Kidney tubule cell (primary cell): ENCODE results near the gene POLR3F.
A peak's percentile ranks its signal among the peaks of the same experiment; 100 is the strongest.
"Not testable (repeated sequence)": the region's sequence is repeated elsewhere in the genome, so short reads cannot be mapped to it uniquely, and the experiment has no call there.

Source experiments
- DNase-seq: peaks from one replicate; pipeline ENCODE4 v3.0.0-alpha.2; 2018; ENCODE audit warnings: low spot score

POLR3F gene

GRCh38 chr20:18466894-18467730, at the start of gene POLR3F, which contains the start of gene DZANK1:
Gene POLR3F, plus strand, starts transcription at chr20:18467390. Its CDS starts 117 bp downstream, at chr20:18467507.
Gene DZANK1, minus strand, starts transcription at chr20:18467030. Its CDS starts 1,672 bp downstream, at chr20:18465358.
- peak; percentile 96 for DNase-seq

DNA sequence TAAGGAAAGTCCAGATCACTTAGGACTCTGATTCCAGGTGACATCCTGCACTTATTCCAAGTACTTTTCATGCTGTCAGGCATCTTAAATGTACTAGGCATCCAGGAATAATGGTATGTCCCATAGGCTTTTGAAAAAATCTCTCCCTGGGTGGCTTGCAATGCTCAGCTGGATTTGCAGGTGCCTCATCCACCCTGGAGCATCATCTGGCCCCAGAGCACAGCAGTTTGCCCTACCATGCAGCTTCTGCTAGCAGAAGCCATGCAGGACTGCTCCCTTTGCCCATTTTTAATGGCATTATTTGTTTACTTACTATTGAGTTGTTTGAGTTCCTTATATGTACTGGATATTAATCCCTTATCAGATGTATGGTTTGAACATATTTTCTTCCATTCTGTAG, 45.6 kb upstream of the POLR3F start:
- no peak for DNase-seq

DNA sequence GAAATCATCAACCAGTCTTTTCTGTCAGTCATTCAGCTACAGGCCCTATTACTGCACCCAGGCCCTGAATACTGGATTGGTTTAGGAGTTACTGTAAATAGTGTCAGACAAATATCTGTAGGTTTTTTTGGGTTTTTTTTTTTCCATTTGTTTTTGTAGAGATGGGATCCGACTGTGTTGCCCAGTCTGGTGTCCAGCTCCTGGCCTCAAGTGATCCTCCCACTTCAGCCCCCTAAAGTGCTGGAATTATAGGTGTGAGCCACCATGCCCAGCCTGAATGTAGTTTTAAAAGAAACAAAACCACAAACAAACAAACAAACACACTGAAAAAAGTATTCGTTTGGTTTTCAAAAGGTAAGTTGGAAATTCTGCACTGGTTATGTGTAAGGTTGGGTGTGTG, 40.0 kb upstream of the POLR3F start:
- DNase-seq = no peak

DNA sequence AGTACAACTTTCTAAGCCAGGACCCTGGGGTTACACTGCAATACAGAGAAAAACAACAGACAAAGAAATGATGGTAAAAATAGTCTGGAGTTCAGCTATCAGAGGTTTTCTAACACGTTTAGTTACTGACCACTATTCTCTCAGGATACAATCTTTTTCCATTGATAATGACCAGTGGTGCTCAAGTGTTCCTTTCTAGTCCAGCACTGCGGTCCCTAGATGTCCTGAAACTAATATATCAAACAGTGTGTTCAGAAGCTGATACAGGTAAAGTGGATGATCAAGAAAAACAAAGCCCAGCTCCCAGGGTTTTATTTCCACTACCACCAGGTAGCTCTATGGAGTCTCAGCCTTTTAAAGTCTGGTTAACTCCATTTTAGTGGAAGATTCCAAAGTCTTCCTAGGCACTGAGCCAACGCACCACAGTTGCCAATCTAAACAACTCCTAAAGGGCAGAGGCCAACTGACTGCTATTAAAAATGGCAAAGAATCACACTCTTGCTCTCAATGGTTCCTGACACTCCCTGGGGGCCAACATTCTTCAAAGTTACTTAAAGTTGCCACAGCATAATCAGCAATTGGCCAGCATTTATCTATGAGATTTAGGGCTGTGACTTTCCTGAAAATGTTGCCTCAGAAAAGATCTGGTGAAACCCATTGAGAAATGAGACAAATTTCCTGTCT, 38.6 kb upstream of the POLR3F start:
- DNase-seq = peak; percentile 8

DNA sequence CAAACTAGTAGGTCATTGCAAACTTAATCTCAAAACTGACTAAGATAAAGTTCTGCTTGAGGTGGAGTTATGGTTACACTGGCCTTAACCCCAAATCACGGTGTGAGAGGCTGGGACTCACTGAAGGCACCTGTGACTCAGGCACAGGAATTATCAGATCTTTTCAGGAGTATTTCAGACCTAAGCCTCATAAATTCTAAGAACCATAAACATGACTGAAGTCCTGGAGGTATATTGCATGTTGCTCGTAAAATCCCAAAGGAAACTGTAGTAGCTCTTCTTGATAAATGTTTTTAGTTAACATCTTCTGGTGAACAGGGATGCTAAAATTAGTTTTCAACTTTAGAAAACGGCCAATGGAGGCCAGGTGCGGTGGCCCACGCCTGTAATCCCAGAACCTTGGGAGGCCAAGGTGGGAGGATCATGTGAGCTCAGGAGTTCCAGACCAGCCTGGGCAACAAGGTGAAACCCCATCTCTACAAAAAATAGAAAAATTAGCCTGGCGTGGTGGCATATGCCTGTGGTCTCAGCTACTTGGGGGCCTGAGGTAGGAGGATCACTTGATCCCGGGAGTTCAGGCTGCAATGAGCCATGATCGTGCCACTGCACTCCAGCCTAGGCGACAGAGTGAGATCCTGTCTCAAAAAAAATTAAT, 36.9 kb upstream of the POLR3F start:
- no peak for DNase-seq

DNA sequence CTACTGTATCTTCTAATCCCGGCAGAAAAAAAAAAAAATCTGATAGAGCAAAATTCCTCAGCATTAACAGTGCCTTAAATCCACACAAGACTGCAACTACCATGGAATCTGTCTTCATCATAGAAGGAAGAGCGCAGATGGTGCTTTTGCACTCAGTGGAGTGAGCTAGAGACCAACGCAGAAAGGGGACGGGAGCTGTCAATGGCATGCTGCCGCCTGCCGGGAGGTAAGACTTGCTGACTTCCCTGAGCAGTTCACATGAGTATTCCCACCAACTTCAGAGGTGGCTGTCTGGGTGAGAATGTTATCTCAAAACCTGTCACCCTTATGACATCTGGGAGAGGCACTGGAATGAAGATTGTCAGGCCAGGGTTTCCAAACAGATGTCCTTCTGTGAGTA, 36.0 kb upstream of the POLR3F start:
- DNase-seq = peak; percentile 7

- DNase-seq = no peak
Measured at GRCh38 chr20:18436847-18437246, 30.3 kb upstream of the POLR3F start.

GRCh38 chr20:18440403-18440802, 26.8 kb upstream of the POLR3F start:
- DNase-seq = no peak

DNA sequence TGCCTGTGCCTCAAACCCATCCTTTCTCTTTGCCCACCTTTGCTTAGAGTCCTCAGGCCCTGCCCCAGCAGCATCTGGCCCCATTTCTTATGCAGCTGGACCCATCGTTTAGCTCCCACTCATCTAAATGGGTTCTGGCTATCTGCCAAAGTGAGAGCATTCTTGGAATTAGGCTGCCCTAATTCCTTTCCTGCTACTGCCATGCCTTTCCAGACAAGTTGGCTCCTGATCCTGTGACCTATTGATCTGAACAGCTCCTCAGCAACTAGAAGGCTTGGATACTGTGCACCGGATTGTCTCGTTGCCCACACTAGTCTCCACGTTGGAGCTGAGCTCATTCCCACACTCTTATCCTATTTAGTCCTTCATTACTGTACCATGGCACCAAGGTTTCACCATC, 23.3 kb upstream of the POLR3F start:
- DNase-seq = peak; percentile 20

GRCh38 chr20:18456600-18456999, 10.6 kb upstream of the POLR3F start:
- no peak for DNase-seq

- peak; percentile 83 for DNase-seq
Measured at GRCh38 chr20:18465536-18466200, 1.5 kb upstream of the POLR3F start.

- DNase-seq = peak; percentile 1
Measured at GRCh38 chr20:18466574-18466893, 656 bp upstream of the POLR3F start.

DNA sequence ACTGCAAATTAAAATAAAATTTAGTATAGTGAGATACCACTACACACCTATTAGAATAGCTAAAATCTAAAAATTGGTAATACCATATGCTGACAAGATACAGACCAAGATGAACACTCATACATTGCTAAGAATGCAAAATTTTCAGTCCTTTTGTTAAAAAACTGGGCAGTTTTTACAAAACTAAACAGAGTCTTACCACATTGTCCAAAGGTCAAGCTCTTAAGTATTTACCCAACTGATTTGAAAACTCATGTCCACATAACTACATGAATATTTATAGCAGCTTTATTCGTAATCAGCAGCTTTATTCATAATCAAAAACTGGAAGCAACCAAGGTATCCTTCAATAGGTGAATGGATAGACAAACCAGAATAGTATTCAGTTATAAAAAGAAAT, 10.0 kb downstream of the POLR3F start:
- DNase-seq = no peak

DNA sequence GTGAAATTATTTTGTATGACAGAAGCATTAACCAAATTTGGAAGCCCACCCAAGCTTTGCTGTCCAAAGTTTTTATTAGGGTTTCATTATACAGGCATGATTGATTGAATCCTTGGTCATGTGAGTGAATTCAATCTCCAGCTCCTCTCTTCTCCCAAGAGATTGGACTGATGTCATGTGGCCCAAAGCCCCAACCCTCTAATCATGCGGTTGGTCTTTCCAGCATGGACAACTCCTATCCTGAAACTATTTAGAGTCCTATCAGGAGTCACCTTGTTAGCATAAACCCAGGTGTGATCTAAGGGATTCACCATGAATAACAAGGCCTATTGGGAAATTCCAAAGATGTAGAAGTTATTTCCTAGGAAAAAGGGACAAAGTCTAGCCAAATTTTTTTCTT, 10.6 kb downstream of the POLR3F start:
- no peak for DNase-seq

DNA sequence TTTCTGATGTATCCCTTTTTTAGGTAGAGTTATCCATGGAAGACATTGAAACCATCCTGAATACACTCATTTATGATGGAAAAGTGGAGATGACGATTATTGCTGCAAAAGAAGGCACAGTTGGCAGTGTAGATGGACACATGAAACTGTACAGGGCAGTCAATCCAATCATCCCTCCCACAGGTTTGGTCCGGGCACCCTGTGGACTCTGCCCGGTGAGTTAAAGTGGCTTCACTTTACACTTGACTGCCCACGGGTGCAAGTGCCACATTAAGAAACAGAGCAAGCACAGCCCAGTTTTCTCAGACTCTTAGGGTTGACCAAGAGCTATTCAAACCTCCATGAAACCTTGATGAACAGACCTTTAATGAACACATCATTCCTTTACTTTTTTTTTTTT, 14.4 kb downstream of the POLR3F start:
- no peak for DNase-seq

DNA sequence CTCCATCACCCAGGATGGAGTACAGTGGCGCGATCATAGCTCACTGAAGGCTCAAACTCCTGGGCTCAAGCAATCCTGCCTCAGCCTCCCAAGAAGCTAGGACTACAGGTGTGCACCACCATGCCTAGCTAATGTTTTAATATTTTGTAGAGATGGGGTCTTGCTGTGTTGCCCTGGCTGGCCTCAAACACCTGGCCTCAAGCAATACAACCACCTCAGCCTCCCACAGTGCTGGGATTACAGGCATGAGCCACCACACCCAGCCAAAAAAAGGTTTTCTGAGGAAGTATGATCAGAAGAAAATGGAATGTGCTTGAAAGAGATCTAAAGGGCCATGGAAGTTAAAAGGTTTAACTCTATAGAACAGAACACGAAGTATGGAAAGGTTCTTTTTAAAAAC, 21.1 kb downstream of the POLR3F start:
- no peak for DNase-seq

DNA sequence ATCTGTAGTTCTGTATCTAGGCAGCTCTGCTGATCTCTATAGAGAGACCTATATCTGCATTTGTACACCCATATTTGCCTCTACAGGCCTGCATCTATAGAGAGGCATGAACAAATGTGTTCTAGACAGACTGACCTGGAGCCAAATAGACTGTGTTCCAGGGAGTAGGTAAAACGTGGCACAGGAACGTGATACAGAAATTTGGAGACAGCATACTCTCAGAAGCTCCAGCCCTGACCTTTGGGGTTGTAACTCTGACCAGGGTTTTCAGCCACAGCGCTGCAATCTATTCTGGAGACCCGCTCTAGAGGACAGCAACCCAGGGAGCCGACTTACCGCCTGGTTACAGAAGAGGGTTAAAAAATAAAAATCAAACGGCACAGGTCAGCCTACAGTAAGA, 28.9 kb downstream of the POLR3F start:
- DNase-seq = peak; percentile 1

DNA sequence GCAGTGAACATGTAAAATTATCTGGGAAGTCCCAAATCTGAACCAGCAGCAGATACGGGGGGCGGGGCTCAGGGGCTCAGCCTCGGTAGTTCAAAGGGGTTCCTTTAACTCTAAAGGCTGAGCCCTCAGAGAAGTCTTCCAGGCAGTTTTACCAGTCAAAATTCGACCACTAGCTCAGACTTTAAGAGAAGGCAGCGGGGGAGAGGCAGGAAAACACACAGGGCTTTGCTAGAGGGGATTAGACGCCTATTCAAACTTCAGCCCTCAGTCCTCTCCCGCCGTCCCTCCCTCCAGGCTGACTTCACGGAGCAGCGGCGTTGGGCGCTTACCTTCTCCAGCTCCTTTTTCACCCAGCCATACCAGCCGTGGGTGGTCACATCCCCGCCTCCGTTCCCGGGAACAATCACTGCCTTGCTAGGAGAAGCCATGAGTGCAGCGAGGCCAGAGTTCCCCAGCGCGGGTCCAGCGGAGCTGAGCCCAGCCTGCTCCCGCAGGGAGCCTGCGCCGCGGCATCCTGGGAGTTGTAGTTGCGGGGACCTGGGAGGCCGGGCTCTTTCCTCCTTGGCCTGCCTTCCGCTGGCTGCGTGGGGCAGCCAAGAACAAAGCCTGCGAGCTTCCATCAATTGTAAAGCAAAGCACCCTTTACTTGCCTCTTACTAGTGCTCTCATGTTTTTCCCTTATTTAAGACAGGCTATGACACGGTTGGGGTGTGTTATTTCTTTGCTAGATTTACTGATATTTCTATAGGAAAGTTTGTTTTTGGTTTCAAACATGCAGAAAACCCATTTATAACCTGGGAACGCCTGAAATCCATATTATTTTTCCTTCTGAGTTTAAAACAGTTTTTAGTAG, 29.8 kb downstream of the POLR3F start, which contains the start of gene RBBP9:
TSS of gene RBBP9 (minus strand) at position 486 of the 853 bp plus-strand sequence. CDS start at position 428, 58 bp downstream.
- peak; percentile 86 for DNase-seq

GRCh38 chr20:18497603-18498002, 30.4 kb downstream of the POLR3F start:
- no peak for DNase-seq

DNA sequence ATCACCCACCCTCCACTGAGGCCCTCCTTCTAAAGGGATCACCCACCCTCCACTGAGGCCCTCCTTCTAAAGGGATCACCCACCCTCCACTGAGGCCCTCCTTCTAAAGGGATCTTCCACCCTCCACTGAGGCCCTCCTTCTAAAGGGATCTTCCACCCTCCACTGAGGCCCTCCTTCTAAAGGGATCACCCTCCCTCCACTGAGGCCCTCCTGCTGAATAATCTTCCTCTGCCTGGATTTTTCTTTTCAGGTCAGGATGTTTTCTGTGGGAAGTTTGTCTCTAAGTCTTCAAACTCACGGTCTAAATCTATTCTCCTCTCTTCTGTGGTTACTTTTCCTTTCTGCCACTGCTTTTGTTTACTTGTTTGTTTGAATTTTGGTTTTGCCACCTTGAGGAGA, 34.5 kb downstream of the POLR3F start:
- DNase-seq = not testable (repeated sequence)

- peak; percentile 15 for DNase-seq
Measured at GRCh38 chr20:18504479-18505060, 37.4 kb downstream of the POLR3F start.
